SHP77 (cell line): ENCODE results near the gene TSPAN18.

Source experiments
- DNase-seq, 2 experiments: peaks; one replicate each; lab custom pipeline; 2025; lab: John Stamatoyannopoulos, UW

Gene TSPAN18

GRCh38 chr11:44979543-44980399 is 253.0 kb downstream of the TSPAN18 start:
- peak; percentile 78 to 84 for DNase-seq

- DNase-seq, result no peak
Measured at GRCh38 chr11:44980533-44981427, 254.0 kb downstream of the TSPAN18 start.
